Panc1 (cell line): Measurements from ENCODE around the gene PIPOX. TPM values are rescaled to one million over a fixed set of nuclear protein-coding genes. Genes with fewer than 3 reads are reported as not detected.

ENCODE experiments used
- ATAC-seq: fragments of 200-7000 bp; cut with Tn5 transposase; 2 replicates; pipeline ENCODE4 v1.9.1; 2020; ENCODE audit warnings: mild to moderate bottlenecking, moderate library complexity
- BruUV-seq: library from RNA; stranded (reverse); fragments of 400-500 nt; replicated peaks from 2 replicates; lab custom pipeline; 2021; lab: Mats Ljungman, UMichigan
- CTCF ChIA-PET: fragments of 300-600 bp; sonication (Branson Sonifier 250); formaldehyde crosslinking; loops from one replicate; lab custom pipeline; 2022; ENCODE audit warnings: antibody characterized with exemption; lab: Charles Lee
- POLR2A ChIA-PET: fragments of 300-600 bp; sonication (Branson Sonifier 250); formaldehyde crosslinking; loops from one replicate; lab custom pipeline; 2022; ENCODE audit warnings: antibody characterized with exemption; lab: Charles Lee
- DNase-seq: peaks from one replicate; pipeline ENCODE4 v3.0.0-alpha.2; 2010; ENCODE audit warnings: low read depth, low spot score
- H3K27ac ChIP-seq: 2 replicates; pipeline ENCODE4 v1.5.1; 2011; ENCODE audit warnings: mild to moderate bottlenecking, low read length, inconsistent platforms
- H3K27me3 ChIP-seq: fragments of 200-500 bp; sonication (Bioruptor generic); 2 replicates; pipeline ENCODE4 v1.6.0; 2014; ENCODE audit warnings: low read length, inconsistent platforms; ENCODE audit not compliant: control insufficient read depth, insufficient read depth
- H3K36me3 ChIP-seq: fragments of 200-500 bp; sonication (Bioruptor generic); 2 replicates; pipeline ENCODE4 v1.5.1; 2014; ENCODE audit warnings: inconsistent platforms, mild to moderate bottlenecking, low read length, moderate library complexity; ENCODE audit not compliant: control insufficient read depth, insufficient read depth
- H3K4me1 ChIP-seq: 2 replicates; pipeline ENCODE4 v1.5.1; 2011; ENCODE audit warnings: inconsistent platforms, mild to moderate bottlenecking, low read length, moderate library complexity; ENCODE audit not compliant: control insufficient read depth, insufficient read depth
- H3K4me3 ChIP-seq, 2 experiments: 2 replicates each; pipeline ENCODE4 v1.5.1; 2011 to 2012; ENCODE audit warnings: low read depth in 2 of 2, low read length in 2 of 2, mild to moderate bottlenecking in 2 of 2, inconsistent platforms in 1 of 2, moderate library complexity in 1 of 2
- H3K9me3 ChIP-seq: fragments of 200-500 bp; sonication (Bioruptor generic); 2 replicates; pipeline ENCODE4 v1.5.1; 2014; ENCODE audit warnings: low read depth, mild to moderate bottlenecking, inconsistent platforms, low read length, moderate library complexity; ENCODE audit not compliant: control insufficient read depth, insufficient read depth
- CTCF ChIP-seq: fragments of 450-650 bp; IDR thresholded peaks from 2 replicates; pipeline ENCODE4 v1.5.1; 2017; ENCODE audit warnings: mild to moderate bottlenecking
- POLR2AphosphoS5 ChIP-seq: IDR thresholded peaks from 2 replicates; pipeline ENCODE4 v1.6.1; 2012; ENCODE audit warnings: mild to moderate bottlenecking, low read depth, low read length, moderate library complexity
- SIN3A ChIP-seq: IDR thresholded peaks from 2 replicates; pipeline ENCODE4 v1.6.1; 2012; ENCODE audit warnings: low read depth, mild to moderate bottlenecking, low read length, moderate library complexity, borderline replicate concordance; ENCODE audit not compliant: insufficient read depth
- TCF7L2 ChIP-seq: IDR thresholded peaks from 2 replicates; pipeline ENCODE4 v1.6.1; 2011; ENCODE audit warnings: mild to moderate bottlenecking, low read depth, low read length, inconsistent platforms
- in situ Hi-C: cut with HindIII; loops from 2 replicates; pipeline ENCODE4 v1.10.0; 2016; ENCODE audit warnings: low sequenced_read_pairs, low pct_unique_long_range_greater_than_20kb
- intact Hi-C: fragments of 100-400 bp; cut with micrococcal nuclease; formaldehyde crosslinking; loops from one replicate; pipeline ENCODE4 v1.10.0; 2022; ENCODE audit not compliant: unreplicated experiment
- total RNA-seq: library from RNA; stranded (reverse); gene quantifications from one replicate; pipeline ENCODE4 v1.2.1, GENCODE V29; 2021; ENCODE audit not compliant: unreplicated experiment
- TF ChIP-seq, protein P1 (sequence below), 2 experiments: IDR thresholded peaks; 2 replicates each; pipeline ENCODE4 v1.6.1; 2011 to 2012; ENCODE audit warnings: low read depth in 2 of 2, control low read depth in 1 of 2, low read length in 1 of 2, mild to moderate bottlenecking in 1 of 2, moderate library complexity in 1 of 2; ENCODE audit not compliant: insufficient read depth in 1 of 2

Gene PIPOX
- total RNA-seq, 1 experiment from 2014 or later, result 2.4 TPM

GRCh38 chr17:29031488-29031887 lies 11.5 kb upstream of the PIPOX start:
- Histone ChIP-seq H3K4me3 (no peak overlapping the region), H3K4me1 (no peaks in the 10 kb centered on the region), H3K27me3 (peaks cover 33% of the 10 kb centered on the region), H3K9me3 (peaks cover 11% of the 10 kb centered on the region; the same call in 1 of the 2 replicates), H3K27ac (no peak overlapping the region), H3K36me3 (no peaks in the 10 kb centered on the region)
- TF ChIP-seq TCF7L2, result no peak
- TF ChIP-seq, protein P1, sequence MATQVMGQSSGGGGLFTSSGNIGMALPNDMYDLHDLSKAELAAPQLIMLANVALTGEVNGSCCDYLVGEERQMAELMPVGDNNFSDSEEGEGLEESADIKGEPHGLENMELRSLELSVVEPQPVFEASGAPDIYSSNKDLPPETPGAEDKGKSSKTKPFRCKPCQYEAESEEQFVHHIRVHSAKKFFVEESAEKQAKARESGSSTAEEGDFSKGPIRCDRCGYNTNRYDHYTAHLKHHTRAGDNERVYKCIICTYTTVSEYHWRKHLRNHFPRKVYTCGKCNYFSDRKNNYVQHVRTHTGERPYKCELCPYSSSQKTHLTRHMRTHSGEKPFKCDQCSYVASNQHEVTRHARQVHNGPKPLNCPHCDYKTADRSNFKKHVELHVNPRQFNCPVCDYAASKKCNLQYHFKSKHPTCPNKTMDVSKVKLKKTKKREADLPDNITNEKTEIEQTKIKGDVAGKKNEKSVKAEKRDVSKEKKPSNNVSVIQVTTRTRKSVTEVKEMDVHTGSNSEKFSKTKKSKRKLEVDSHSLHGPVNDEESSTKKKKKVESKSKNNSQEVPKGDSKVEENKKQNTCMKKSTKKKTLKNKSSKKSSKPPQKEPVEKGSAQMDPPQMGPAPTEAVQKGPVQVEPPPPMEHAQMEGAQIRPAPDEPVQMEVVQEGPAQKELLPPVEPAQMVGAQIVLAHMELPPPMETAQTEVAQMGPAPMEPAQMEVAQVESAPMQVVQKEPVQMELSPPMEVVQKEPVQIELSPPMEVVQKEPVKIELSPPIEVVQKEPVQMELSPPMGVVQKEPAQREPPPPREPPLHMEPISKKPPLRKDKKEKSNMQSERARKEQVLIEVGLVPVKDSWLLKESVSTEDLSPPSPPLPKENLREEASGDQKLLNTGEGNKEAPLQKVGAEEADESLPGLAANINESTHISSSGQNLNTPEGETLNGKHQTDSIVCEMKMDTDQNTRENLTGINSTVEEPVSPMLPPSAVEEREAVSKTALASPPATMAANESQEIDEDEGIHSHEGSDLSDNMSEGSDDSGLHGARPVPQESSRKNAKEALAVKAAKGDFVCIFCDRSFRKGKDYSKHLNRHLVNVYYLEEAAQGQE (IDR thresholded peaks at IDR 0.05; ENCODE audit: insufficient read depth in 1 of 2, low read depth in 2 of 2, low read length in 1 of 2), result no peak
- no peak for TF ChIP-seq CTCF
- no peak for TF ChIP-seq SIN3A
- TF ChIP-seq POLR2AphosphoS5, result no peak
- no TSS peak for BruUV-seq
- DNase-seq (no peak), ATAC-seq (no peak)
- in situ Hi-C loops, result no loop called here
- CTCF ChIA-PET, result no interaction called here
- intact Hi-C loops, result no loop called here
- POLR2A ChIA-PET, result interaction anchor here (0.6 kb wide), 1 partner anchor 10 kb away, joined by 7 read pairs; no protein-coding TSS in a partner anchor

- in situ Hi-C loops (no loop called here), intact Hi-C loops (no loop called here)
- POLR2A ChIA-PET, result no interaction called here
- Histone ChIP-seq H3K27me3 (peaks cover 38% of the 10 kb centered on the region), H3K4me3 (no peak overlapping the region), H3K4me1 (no peaks in the 10 kb centered on the region), H3K36me3 (no peaks in the 10 kb centered on the region), H3K9me3 (peaks cover 11% of the 10 kb centered on the region; the same call in 1 of the 2 replicates), H3K27ac (no peak overlapping the region)
- ATAC-seq (no peak), DNase-seq (no peak)
- CTCF ChIA-PET, result no interaction called here
- no TSS peak for BruUV-seq
- TF ChIP-seq SIN3A (no peak), TCF7L2 (no peak), POLR2AphosphoS5 (no peak), CTCF (no peak)
- TF ChIP-seq, protein P1 (IDR thresholded peaks at IDR 0.05; ENCODE audit: insufficient read depth in 1 of 2, low read depth in 2 of 2, low read length in 1 of 2), result no peak
Measured at GRCh38 chr17:29032013-29032856, 10.7 kb upstream of the PIPOX start.
